Ishikawa (cell line): ENCODE measurements around the gene USP2.

Experiments
- FOXM1 ChIP-seq: IDR thresholded peaks from 2 replicates; pipeline ENCODE4 v1.6.1; 2012; ENCODE audit warnings: low read depth, borderline replicate concordance
- ZBTB7A ChIP-seq: IDR thresholded peaks from 2 replicates; pipeline ENCODE4 v1.6.1; 2012; ENCODE audit warnings: low read depth

- TF ChIP-seq FOXM1, result no peak
- TF ChIP-seq ZBTB7A, result peak; percentile 19; the same call in 1 of the 2 replicates
Observed at GRCh38 chr11:119420631-119421030, 39.1 kb upstream of the USP2 start.
